GM19023 (cell line): Measurements from ENCODE around the gene ANXA9.

Experiments used
- ATAC-seq: cut with Tn5 transposase; IDR thresholded peaks from one replicate; pipeline ENCODE4 v1.9.1; 2021; ENCODE audit warnings: mild to moderate bottlenecking, moderate library complexity; ENCODE audit not compliant: unreplicated experiment

ANXA9 gene

GRCh38 chr1:151002051-151002450, 20.0 kb downstream of the ANXA9 start:
- no peak for ATAC-seq

DNA sequence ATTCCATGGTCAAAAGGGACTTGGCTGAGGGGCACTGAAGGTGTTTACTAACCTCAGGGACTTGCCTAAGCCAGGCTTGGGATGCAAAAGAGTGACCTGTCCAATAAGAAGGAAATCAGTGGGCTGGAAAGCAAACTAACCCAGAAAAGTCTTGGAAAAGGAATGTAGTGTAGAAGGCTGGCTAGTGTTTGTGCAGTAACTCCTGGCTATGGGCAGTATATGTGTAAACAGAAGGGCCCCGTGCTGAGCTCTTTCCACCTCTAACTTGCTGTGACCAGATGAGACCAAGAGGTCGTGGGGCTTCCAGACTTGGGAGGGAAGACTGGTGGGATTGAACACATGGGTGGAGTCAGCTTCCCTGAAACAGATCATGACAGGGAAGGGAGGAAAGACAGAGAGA, 20.5 kb downstream of the ANXA9 start:
- ATAC-seq, result no peak

GRCh38 chr1:151003180-151003579, 21.1 kb downstream of the ANXA9 start:
- ATAC-seq, result no peak

DNA sequence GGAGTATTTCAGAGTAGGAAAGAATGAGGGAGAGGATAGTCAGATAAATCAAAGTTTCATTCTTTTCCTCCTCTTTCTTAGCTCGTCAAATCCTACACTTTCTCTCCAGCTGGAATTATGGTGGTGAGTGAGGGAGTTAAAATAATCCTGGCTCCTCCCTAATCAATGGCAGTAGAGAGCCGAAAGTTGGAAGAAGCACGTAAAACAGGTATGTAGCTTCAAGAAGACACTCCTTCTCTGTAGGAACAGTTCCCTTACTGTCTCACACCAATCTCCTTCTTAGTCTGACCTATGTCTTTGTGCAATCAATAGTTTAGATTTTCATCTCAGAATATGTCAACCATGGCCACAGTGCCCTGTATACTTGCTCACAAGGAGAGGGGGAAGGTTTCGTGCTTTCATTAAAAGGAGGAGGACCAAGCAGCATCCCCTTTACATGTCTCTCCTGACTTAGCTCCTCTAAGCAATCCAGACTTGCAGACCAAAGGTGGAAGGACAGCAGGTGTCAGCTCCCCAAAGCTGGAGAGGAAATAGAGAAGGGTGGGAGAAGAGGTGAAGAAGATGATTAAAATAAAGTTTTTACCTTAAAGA, 23.7 kb downstream of the ANXA9 start:
- ATAC-seq, result no peak

- ATAC-seq, result no peak
These were observed 24.4 kb downstream of the ANXA9 start, which contains the start of gene MINDY1 for GRCh38 chr1:151006327-151007052. Gene MINDY1, minus strand, starts transcription at chr1:151006902. Its CDS starts 4,285 bp downstream, at chr1:151002617.

GRCh38 chr1:151007853-151008243, 25.8 kb downstream of the ANXA9 start:
- no peak for ATAC-seq

DNA sequence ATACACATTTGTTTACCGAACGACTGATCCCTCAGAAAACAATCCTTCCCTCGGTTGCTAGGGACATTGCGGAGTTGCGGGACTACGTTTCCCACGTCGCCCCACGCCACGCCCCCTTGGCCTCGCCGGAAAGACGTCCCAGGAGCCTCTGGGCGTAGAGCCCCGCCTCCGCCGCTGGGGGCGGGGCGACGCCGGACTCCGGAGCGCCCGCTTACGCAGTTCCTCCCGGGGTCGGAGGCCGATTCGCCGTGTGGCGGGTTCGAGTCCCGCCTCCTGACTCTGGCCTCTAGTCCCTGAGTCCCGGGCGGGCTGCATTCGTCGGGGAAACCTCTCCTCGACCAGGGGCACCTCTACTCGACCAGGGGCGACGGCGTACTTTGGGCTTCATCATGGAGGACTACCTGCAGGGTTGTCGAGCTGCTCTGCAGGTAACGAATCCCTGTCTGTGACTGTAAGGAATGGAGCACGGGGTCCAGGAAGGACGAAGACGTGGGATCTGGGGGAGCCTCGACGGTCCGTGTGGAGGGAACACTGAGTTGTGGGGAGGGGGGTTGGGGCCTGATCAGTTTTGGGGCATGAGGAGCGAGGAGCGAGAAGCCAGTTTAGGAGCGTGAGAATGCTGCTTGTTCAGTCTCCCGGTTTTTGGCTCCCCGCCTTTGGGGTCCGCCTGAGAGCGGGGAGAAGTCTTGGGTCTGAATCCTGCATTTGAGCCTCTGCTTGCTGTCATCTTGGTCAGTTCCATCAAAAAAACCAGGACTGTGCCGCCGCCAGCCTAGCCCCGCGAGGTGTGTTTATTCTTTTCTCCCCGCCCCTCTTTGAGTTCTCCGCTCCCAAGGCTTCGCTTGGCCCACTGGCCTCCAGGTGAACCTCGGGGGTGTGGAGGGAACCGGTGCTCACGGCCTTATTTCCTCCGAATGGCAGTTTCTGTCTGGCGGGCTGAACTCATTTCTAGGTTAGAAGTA, 26.4 kb downstream of the ANXA9 start, which contains the start of gene PRUNE1:
Gene PRUNE1, plus strand, starts transcription at position 206 of the 962 bp plus-strand sequence. Its CDS starts 184 bp downstream, at position 390.
- peak; percentile 63 for ATAC-seq

- no peak for ATAC-seq
These were observed 27.1 kb downstream of the ANXA9 start for GRCh38 chr1:151009206-151009587.

GRCh38 chr1:151009674-151010345, 27.7 kb downstream of the ANXA9 start:
- no peak for ATAC-seq

- ATAC-seq, result no peak
These were observed 28.2 kb downstream of the ANXA9 start for GRCh38 chr1:151010346-151010726.

GRCh38 chr1:151011154-151011850, 29.2 kb downstream of the ANXA9 start:
- ATAC-seq, result no peak

- ATAC-seq, result no peak
These were observed 30.8 kb downstream of the ANXA9 start for GRCh38 chr1:151012684-151013471.

DNA sequence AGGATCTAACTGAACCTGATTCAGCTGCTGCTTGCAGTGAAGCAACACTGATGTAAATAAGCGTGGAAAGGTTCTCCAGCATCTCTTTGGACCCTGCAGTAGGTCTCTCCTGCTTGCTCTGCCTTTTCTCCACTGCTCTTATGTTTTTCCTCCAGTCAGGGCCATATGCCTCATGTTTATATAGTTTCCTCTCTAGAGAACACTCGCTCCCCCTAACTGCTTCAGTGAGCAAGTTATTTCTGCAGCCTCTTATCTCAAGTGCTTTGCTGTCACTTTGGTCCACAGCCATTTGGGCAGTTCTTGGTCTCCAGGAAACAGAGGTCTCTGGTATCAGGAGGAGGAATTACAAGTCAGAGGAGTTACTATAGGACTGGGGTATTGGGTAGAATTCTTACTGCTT, 31.4 kb downstream of the ANXA9 start:
- no peak for ATAC-seq

GRCh38 chr1:151024540-151025146, 42.6 kb downstream of the ANXA9 start:
- ATAC-seq, result no peak

GRCh38 chr1:151026460-151026859, 44.4 kb downstream of the ANXA9 start:
- ATAC-seq, result no peak

DNA sequence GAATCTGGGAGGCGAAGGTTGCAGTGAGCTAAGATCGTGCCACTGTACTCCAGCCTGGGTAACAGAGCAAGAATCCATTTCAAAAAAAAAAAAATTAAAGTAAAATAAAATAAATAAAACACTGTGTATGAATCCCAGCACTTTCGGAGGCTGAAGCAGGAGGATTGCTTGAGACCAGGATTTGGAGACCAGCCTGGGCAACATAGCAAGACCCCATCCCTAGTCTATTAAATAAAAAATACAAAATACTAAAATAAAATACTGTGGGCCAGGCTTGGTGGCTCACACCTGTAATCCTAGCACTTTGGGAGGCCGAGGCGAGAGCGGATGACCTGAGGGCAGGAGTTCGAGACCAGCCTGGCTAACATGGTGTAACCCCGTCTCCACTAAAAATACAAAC, 50.1 kb downstream of the ANXA9 start:
- no peak for ATAC-seq

- ATAC-seq, result no peak
These were observed 53.1 kb downstream of the ANXA9 start for GRCh38 chr1:151035167-151035566.

DNA sequence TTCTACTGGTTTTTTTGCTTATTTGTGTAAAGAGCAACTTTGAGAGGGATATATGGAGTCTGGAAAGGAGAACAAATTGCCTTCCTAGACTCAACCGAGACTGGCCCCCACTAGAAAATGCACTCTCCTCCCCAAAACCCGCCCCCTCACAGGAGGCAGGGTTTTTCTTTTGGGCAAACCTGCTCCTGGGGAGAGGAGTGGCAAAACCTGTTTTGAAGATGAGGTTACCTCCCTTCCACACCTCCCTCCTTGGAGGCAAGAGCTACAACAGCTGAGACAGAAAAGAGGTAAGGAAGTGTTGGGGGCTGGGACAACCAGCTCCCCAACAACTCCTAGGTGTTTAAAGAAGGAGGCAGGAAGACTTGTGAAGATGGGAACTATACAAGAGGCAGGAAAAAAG, 54.3 kb downstream of the ANXA9 start, which contains the start of gene BNIPL:
Gene BNIPL, plus strand, starts transcription at position 231 of the 400 bp plus-strand sequence. Its CDS starts 140 bp downstream, at position 371.
- no peak for ATAC-seq

DNA sequence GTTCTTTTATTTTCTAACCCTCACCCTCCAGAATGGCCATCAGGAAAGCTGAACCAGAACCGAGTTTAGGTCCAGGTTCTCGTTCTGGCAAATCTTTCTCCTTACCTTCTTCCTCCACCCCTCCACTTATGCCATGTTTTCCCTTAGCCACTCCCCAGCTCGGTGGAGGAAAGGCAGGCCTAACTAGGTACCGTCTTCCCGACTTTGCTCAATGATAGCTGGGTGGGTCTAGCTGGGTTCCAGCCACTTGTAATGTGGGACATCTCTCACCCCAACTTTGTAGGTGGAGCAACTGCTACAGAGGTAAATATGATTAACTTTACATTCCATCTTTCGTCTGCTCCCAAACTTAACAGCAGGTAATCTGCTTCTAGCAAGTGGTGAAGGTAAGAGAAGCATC, 54.9 kb downstream of the ANXA9 start:
- ATAC-seq, result no peak
